Activated naive CD8-positive, alpha-beta T cell (primary cell): ENCODE results near the gene DISC1.
"Not testable (repeated sequence)": the region's sequence is repeated elsewhere in the genome, so short reads cannot be mapped to it uniquely, and the experiment has no call there.

ENCODE experiments used
- H3K27ac Mint-ChIP-seq: one replicate; pipeline ENCODE4 v1.8.0; 2021; ENCODE audit warnings: mixed read lengths
- H3K27me3 Mint-ChIP-seq: one replicate; pipeline ENCODE4 v1.8.0; 2021; ENCODE audit warnings: mixed read lengths
- H3K36me3 Mint-ChIP-seq: one replicate; pipeline ENCODE4 v1.8.0; 2021; ENCODE audit warnings: mixed read lengths
- H3K4me1 Mint-ChIP-seq: one replicate; pipeline ENCODE4 v1.8.0; 2021; ENCODE audit warnings: low read depth, mixed read lengths
- H3K4me3 Mint-ChIP-seq: one replicate; pipeline ENCODE4 v1.8.0; 2021; ENCODE audit warnings: mild to moderate bottlenecking, mixed read lengths
- H3K9me3 Mint-ChIP-seq: one replicate; pipeline ENCODE4 v1.8.0; 2021; ENCODE audit warnings: low read depth, mixed read lengths

Gene DISC1

DNA sequence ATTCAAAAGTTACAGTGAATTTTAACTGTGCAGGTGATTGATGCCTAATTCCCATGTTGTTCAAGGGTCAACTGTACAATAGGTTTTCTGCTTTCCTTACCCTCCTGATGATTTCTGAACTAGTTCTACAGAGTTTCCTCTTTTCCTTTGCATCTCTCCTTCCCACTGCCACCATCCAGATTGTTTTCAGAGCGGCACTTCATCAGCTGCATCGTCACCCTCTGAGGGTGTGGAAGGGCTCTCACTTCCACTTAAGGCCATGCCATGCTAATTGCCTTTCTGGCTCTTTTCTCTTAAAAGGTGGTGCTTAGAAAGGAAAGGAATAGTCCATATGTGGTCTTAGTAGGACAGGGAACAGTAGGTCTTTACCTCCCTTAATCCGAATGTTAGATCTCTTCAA is 39.1 kb downstream of the DISC1 start:
- Mint-ChIP-seq H3K9me3 (peaks cover 25% of the 10 kb centered on the region), H3K4me3 (no peak overlapping the region), H3K36me3 (peaks cover 30% of the 10 kb centered on the region), H3K4me1 (peaks cover 7% of the 10 kb centered on the region), H3K27ac (no peak overlapping the region), H3K27me3 (no peaks in the 10 kb centered on the region)

DNA sequence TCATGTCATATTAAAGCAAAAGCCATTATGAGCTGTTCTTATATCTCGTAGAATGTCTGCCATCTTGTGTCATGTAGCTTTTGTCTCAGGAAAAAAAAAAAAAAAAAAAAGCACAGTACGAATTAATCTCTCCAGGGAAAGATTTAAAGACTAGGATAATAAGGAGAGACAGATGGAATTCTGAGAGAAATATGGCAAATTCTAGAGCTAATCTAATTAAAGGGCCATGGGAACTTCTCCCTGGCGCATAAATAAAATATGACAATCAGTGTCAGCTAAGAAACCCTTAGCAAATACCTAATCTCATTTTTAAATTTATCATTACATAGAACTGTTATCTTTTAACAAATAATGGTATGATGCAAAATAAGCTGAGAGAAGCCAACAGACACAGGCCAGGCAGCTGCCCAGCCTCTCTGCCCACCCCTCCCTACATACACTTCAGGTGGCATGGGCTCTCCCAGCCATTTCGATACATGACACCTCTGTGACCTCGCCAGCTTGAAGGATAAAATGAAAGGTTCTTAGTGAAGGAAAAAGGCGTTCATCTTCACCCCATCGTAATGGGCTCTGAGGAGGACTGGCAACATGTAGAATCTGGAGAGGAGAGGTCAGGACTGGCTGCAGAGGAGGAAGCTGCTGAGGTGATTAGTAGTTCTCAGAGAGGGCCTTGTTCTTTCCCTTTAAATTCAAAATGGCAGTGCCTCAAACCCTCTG is 39.8 kb downstream of the DISC1 start:
- H3K27ac Mint-ChIP-seq: no peak overlapping the region

DNA sequence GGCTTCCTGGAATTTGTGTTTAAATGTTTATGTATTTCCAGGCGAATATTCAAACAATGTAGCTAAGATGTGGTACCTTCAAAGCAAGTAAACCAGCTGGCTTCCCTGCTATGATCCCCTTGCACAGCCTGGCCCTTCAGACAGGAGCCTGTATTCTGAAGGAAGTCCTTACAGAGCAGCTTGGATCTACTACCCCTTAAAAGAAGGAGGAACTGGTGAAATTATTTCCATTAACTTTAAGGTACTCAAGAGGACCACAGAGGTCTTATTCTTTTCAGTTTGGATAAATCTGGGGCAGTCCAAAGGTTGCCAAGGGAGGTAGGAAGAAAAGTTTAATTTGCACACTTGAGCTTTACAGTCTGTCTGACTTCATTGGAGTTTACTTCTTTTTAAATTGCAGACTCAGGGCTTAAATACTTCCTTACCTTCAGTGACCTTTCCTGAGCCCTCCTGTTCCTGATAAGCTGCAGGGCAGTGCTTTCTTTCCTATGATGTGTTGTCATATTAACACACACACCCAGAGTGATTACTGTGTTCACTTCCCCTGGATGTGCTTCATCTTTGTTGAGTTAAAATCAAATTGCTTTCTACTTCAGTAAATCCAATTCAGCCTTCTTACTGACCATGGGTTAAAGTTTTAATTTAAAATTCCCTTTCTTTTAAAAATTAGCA is 40.5 kb downstream of the DISC1 start:
- peaks cover 5% of the 10 kb centered on the region for H3K4me1 Mint-ChIP-seq
- peaks cover 29% of the 10 kb centered on the region for H3K9me3 Mint-ChIP-seq
- no peaks in the 10 kb centered on the region for H3K27me3 Mint-ChIP-seq
- peaks cover 32% of the 10 kb centered on the region for H3K36me3 Mint-ChIP-seq
- no peak overlapping the region for H3K4me3 Mint-ChIP-seq
- no peak overlapping the region for H3K27ac Mint-ChIP-seq

More for the DNA sequence above, 39.8 kb downstream of the DISC1 start:
- Mint-ChIP-seq H3K4me3 (no peak overlapping the region), H3K9me3 (peaks cover 29% of the 10 kb centered on the region), H3K36me3 (peaks cover 34% of the 10 kb centered on the region), H3K4me1 (peaks cover 2% of the 10 kb centered on the region), H3K27me3 (no peaks in the 10 kb centered on the region)

DNA sequence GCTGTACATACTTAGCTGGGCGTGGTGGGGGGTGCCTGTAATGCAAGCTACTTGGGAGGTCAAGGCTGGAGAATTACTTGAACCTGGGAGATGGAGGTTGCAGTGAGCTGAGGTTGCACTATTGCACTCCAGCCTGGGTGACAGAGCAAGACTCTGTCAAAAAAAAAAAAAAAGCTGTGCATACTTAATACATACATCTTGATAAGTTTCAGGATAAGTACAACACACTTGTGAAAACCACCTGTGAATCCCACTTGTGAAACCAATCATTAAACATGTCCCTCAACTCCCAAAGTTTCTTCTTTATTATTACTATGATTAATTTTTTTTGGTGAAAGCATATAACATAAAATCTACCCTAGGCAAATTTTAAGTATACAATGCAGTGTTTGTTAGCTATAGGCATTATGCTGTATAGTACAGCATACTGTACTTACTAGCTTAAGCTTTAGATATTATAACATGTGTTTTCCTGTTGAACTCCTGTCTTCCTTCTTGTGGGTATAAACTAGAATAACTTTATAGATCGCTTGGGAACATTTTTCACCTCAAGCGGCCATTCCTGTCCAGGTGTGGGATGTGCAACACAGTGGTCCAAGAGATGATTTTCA is 41.4 kb downstream of the DISC1 start:
- peaks cover 24% of the 10 kb centered on the region for H3K9me3 Mint-ChIP-seq
- no peaks in the 10 kb centered on the region for H3K27me3 Mint-ChIP-seq
- no peak overlapping the region for H3K4me3 Mint-ChIP-seq
- peaks cover 28% of the 10 kb centered on the region for H3K36me3 Mint-ChIP-seq
- no peak overlapping the region for H3K27ac Mint-ChIP-seq
- peaks cover 12% of the 10 kb centered on the region for H3K4me1 Mint-ChIP-seq

DNA sequence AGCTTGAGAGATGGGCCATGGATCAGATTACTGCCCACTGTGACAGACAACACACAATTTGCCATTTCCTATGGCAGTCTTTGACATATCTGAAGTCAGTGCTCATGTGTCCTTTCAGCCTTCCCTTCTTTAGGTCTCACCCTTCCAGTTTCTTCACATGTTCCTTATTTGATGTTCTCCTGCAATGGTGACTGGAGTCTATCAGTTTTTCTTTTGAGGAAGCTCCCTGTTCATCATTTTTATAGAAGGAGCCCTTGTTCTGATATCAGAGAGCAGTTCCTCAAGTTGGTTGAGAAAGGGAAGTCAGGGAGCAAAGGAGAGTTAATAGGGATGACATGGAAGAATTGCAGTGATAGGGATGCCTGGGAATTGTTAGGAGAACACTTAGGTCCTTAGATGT is 42.2 kb downstream of the DISC1 start:
- no peak overlapping the region for H3K4me3 Mint-ChIP-seq
- H3K27ac Mint-ChIP-seq: no peak overlapping the region
- peaks cover 19% of the 10 kb centered on the region for H3K4me1 Mint-ChIP-seq
- peaks cover 23% of the 10 kb centered on the region for H3K36me3 Mint-ChIP-seq
- no peaks in the 10 kb centered on the region for H3K27me3 Mint-ChIP-seq
- peaks cover 19% of the 10 kb centered on the region for H3K9me3 Mint-ChIP-seq

DNA sequence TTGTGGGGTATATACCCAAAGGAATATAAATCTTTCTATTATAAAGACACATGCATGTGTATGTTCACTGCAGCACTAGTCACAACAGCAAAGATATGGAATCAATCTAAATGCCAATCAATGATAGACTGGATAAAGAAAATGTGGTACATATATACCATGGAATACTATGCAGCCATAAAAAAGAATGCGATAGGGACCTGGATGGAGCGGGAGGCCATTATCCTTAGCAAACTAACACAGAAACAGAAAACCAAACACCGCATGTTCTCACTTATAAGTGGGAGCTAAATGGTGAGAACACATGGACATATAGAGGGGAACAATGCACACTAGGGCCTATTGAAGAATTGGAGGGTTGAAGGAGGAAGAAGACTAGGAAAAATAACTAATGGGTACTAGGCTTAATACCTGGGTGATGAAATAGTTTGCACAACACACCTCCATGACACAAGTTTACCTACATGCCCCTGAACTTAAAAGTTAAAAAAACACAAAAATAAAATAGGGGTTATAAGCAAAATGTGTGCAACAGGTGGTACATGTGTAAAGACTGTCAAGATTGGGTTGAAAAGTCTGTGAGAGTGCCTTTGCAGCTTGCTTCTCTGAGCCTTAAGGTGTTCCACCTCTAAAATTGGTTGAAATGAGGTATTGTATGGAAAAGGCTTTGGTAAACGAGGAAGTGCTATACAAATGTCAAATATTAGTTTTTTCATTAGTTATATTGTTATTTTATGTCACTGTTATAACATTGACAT is 43.5 kb downstream of the DISC1 start:
- Mint-ChIP-seq H3K36me3 (peaks cover 20% of the 10 kb centered on the region), H3K9me3 (peaks cover 16% of the 10 kb centered on the region), H3K4me1 (peaks cover 31% of the 10 kb centered on the region)
- H3K27me3 Mint-ChIP-seq, H3K27ac Mint-ChIP-seq, H3K4me3 Mint-ChIP-seq: not testable (repeated sequence)

DNA sequence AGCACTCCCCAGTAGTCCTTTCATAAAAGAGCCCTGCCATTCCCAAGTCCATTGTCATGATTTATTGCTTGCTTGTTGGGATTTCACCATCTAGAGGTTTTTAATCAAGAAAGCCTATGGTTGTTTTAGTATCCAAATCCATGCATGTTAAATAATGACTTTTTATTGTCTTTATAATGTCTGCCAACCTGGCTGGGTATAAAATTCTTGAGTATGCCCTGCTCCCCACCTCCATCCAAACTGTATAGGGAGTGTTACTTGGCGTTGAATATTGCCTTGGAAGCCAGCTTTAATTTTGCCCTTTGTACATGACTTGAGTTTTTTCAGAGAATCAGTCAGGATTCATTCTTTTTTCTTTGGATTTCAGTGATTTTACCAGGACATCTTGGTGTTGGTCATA is 44.2 kb downstream of the DISC1 start:
- Mint-ChIP-seq H3K27ac (no peak overlapping the region), H3K4me1 (peaks cover 37% of the 10 kb centered on the region), H3K9me3 (peaks cover 16% of the 10 kb centered on the region), H3K4me3 (no peak overlapping the region), H3K27me3 (no peaks in the 10 kb centered on the region), H3K36me3 (peaks cover 20% of the 10 kb centered on the region)

DNA sequence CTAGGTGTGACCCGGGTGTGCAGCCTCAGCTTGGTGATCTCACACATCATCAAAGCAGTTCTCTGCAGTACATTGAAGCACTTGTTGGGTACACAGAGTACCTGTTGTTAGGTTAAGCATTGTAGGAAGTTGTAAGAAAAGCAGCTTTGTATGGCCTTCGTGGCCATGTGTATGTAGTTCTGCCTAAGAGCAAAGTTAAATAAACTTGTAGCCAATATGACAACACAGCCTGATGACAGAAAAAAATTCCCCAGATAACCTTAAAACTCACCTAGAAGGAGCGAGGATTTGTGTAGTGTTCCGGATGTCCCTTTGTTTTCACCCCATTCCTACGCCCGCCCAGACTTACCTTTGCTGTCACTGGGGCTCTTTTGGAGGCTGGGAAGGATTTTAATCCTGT is 48.0 kb downstream of the DISC1 start:
- Mint-ChIP-seq H3K4me1 (peaks cover 41% of the 10 kb centered on the region), H3K27me3 (no peaks in the 10 kb centered on the region), H3K27ac (no peak overlapping the region), H3K9me3 (peaks cover 8% of the 10 kb centered on the region), H3K4me3 (peak overlapping the region; percentile 30), H3K36me3 (peaks cover 19% of the 10 kb centered on the region)

DNA sequence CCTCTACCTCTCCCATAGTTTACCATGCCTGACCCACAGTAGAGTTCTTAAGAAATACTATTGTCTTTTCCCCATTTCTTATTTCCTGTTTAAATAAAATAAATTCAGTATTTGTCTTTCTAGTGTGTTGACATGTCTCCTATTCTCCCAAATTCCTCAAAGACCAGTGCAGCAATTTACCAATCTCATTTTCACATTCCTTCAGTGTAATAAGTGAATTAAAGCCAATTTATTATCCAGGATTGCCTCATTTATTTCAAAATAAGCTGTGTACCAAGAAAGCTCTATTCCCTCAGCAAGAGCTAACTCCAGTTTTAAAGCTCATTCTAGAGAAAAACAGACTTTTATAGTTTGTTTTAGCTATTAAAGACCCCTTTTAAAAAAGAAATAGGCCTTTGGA is 49.9 kb downstream of the DISC1 start:
- Mint-ChIP-seq H3K9me3 (no peaks in the 10 kb centered on the region), H3K4me3 (no peak overlapping the region), H3K4me1 (peaks cover 45% of the 10 kb centered on the region), H3K27ac (no peak overlapping the region), H3K27me3 (no peaks in the 10 kb centered on the region), H3K36me3 (peaks cover 8% of the 10 kb centered on the region)

DNA sequence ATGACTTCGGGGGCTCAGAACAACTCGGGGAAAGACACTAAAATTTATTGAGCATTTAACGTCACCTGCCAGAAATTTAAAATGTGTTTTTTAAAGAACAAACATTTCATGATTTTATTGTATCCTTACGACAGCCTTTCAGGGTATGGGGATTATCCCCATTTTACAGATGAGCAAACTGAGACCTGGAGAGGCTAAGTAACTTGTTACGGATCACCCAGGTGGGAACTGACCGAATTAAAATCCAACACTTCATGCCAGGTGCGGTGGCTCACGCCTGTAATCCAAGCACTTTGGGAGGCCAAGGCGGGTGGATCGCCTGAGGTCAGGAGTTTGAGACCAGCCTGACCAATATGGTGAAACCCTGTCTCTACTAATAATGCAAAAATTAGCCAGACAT is 50.9 kb downstream of the DISC1 start:
- H3K27ac Mint-ChIP-seq: no peak overlapping the region
- H3K36me3 Mint-ChIP-seq: peaks cover 8% of the 10 kb centered on the region
- H3K27me3 Mint-ChIP-seq: no peaks in the 10 kb centered on the region
- H3K4me1 Mint-ChIP-seq: peaks cover 37% of the 10 kb centered on the region
- no peaks in the 10 kb centered on the region for H3K9me3 Mint-ChIP-seq
- H3K4me3 Mint-ChIP-seq: no peak overlapping the region

DNA sequence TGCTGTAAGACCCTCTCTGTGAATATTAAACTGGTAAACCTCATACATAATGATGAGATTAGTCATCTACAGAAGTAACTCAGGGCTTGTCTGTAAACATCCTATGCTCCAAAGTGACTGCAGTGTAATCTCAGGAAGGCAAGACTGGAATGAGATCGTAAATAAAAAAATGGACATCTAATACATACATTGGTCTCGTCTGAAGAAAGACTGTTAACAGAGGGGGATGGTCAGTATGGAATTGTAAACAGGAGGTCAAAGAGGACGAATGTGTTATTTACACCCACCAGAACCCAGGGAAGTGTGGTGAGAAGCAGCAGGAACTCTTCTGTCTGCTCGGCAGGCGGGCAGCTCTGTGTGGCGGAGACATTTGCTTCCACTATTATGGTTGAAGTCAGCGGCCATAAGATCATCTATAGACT is 51.4 kb downstream of the DISC1 start:
- Mint-ChIP-seq H3K36me3 (peaks cover 8% of the 10 kb centered on the region), H3K9me3 (no peaks in the 10 kb centered on the region), H3K4me3 (no peak overlapping the region), H3K27me3 (no peaks in the 10 kb centered on the region), H3K4me1 (peaks cover 35% of the 10 kb centered on the region), H3K27ac (no peak overlapping the region)

DNA sequence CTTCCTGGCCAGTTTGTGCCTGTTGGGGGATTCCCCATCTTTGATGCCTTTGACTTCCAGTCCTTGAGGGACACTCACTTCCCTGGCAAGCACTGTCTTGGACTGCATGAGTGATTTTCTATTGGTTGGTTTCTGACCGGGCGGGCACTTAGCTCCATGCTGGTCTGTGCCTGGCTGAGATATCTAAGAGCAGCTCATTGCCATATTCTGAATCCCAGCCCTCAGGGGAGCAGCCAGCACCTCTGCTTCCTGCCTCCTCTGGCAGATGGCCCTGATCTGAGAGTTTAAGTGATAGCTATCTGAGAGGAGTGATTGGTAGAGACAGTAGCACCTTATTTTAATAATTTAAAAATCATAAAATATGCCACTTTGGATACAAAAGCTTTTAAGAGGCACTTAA is 52.5 kb downstream of the DISC1 start:
- Mint-ChIP-seq H3K27ac (no peak overlapping the region), H3K4me1 (peaks cover 25% of the 10 kb centered on the region), H3K9me3 (no peaks in the 10 kb centered on the region), H3K27me3 (no peaks in the 10 kb centered on the region), H3K4me3 (no peak overlapping the region), H3K36me3 (peaks cover 10% of the 10 kb centered on the region)

DNA sequence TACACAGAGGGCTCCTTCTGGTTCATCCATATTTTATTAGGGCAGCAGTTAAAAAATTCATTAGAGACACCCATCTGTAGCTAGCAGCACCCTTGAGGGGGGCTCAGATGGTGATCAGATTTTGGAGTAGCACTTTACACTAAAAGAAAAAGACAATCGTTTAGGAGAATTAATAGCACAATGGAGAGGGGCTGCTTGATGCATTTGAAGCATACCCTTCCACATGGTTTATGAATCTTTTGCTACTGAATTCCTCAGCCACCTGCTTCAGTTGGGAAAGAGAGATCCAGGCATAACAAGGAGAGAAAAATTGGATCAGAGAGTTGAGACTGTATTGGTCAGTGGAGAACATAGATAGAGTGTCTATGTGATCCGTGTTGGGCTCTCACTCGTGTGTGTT is 54.4 kb downstream of the DISC1 start:
- Mint-ChIP-seq H3K27ac (no peak overlapping the region), H3K4me1 (peaks cover 9% of the 10 kb centered on the region), H3K36me3 (peaks cover 11% of the 10 kb centered on the region), H3K4me3 (no peak overlapping the region), H3K27me3 (no peaks in the 10 kb centered on the region), H3K9me3 (no peaks in the 10 kb centered on the region)

DNA sequence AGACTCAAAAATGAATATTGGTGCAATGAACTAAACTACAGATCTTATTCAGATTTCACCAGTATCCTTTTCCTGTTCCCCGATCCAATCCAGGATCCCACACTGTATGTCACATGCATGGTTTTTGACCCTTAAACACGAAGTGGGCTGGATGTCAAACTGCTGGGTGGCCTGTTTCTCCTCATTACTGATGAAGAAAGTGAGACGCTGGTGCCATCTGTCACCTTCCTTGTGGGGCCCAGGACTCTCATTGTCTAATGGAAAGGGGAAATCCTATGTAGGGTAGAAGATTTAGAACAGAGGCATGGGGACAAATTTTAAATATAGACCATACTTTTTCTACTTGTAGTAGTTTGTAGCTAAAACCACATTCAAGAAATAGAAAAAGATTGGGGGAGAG is 56.2 kb downstream of the DISC1 start:
- Mint-ChIP-seq H3K36me3 (peaks cover 15% of the 10 kb centered on the region), H3K27me3 (no peaks in the 10 kb centered on the region), H3K4me1 (peaks cover 6% of the 10 kb centered on the region), H3K27ac (no peak overlapping the region), H3K9me3 (no peaks in the 10 kb centered on the region), H3K4me3 (no peak overlapping the region)
